Measurements from ENCODE around the gene NEO1.

Gene NEO1

GRCh38 chr15:73075160-73075859 is 23.0 kb downstream of the NEO1 start:
- in situ Hi-C loops (cut with MboI; ENCODE audit: low sequenced_read_pairs) = no loop called here

DNA sequence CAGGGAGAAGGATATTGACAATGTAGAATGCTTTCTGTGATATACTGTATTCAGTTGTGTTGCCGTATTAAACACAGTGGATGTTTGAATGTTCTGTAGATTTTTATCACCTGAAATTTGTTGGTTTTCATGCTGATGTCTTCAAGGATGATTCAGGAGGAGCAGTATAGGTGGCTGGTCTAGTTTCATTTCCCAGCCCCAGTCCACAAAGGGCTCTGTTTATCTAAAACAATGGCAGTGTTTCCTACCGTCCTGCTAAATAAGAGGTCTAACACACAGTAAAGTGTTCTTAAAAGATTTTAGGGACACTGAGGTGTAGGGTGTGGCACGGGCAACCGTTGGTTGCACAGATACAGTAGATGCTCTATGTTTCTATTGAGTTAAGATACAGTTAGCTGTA is 26.0 kb downstream of the NEO1 start:
- in situ Hi-C loops (cut with MboI; ENCODE audit: low sequenced_read_pairs) = no loop called here

DNA sequence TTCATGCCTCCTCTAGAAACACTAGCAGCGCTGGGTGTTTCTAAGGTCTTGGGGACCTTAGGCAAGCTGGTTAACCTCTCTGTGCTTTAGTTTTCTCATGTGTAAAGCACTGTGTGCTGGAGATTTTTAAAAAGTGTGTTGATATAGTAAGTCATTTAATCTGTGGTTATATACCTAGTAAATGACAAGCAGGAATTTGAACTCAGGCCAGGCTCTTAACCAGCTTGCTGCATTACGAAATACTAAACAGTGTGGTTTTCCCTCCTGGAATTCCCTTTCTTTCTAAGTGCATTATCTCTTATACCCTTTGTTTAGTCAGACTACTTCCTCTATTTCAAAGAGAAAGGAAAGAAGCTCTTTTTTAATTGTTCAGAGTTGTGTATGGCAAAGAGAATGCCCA is 26.5 kb downstream of the NEO1 start:
- in situ Hi-C loops (cut with MboI; ENCODE audit: low sequenced_read_pairs) = no loop called here

DNA sequence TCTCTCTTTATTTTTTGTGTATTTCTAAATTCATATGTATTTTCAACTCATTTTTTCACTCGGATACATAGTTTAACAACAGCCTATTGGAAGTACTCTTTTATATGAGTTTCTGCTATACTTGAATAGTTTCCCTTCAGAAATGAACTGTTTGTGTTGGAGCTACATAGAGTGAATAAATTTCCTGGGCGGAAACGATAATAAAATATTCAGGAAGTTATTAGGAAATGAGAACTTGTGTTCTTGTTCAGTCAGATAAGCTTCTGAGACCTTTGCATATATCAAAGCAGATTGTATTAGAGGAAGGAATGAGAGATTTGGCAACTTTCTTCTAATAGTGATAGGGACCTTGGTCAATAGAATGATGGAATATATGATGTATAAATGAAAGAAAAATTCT is 27.3 kb downstream of the NEO1 start:
- in situ Hi-C loops (cut with MboI; ENCODE audit: low sequenced_read_pairs) = no loop called here

DNA sequence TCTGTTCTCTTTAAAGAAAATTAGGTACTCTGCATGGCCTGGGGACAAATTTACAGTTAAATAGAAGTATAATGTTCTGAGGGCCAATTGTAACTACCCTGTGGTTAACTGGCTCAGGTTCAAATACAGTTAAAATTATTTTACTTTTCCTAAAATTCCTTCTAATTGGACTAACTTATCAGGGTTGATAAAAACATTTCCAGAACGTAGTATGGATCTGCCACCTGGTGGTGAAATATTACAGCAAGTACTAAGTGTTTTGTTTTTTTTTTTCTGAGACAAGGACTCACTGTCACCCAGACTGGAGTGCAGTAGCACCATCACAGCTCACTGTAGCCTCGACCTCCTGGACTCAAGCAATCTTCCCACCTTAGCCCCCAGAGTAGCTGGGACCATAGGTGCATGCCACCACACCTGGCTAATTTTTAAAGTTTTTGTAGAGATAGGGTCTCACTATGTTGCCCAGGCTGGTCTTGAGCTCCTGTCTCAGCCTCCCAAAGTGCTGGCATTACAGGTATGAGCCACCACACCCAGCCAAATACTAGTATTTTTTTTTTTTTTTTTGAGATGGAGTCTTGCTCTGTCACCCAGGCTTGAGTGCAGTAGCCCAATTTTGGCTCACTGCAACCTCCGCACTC is 29.2 kb downstream of the NEO1 start:
- in situ Hi-C loops (cut with MboI; ENCODE audit: low sequenced_read_pairs) = no loop called here

DNA sequence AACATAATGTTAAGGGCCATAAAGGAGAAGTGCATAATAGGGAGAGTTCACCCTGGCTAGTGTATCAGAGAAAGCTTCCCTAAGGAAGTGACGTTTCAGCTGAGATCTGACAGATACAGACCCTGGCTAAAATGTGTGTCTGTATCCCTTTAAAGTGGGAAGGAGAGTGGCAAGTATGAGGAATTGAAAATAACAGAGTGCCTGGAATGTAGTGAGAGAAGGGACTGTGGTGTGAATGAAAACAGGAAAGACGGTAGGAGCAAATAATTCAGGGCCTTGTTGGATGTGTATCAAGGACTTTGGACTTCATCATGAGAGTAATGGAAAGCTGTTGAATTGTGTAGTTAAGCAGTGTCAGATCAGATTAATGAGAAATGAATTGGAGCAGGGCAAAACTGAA is 30.5 kb downstream of the NEO1 start:
- in situ Hi-C loops (cut with MboI; ENCODE audit: low sequenced_read_pairs) = no loop called here

GRCh38 chr15:73087098-73087497 is 34.8 kb downstream of the NEO1 start:
- in situ Hi-C loops (cut with MboI; ENCODE audit: low sequenced_read_pairs) = no loop called here

GRCh38 chr15:73105064-73105463 is 52.8 kb downstream of the NEO1 start:
- in situ Hi-C loops (cut with MboI; ENCODE audit: low sequenced_read_pairs) = no loop called here

DNA sequence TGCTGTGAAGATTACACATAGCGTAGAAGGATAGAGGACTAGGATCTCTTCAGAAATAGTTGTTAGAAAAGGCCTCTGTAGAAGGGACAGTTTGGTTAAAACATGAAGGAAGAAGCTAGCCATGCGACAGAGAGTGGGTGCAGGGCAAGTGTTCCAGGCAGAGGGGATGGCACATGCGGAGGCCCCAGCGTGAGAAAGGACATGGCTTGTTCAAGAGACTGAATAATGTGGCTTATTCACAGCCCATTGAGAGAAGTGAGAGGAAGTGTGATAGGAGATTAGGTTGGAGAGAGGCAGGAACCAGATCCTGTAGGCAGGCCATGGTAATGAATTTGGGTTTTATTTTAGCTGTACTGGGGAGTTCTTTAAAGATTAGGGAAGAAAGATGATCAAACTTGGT is 56.4 kb downstream of the NEO1 start:
- in situ Hi-C loops (cut with MboI; ENCODE audit: low sequenced_read_pairs) = no loop called here

DNA sequence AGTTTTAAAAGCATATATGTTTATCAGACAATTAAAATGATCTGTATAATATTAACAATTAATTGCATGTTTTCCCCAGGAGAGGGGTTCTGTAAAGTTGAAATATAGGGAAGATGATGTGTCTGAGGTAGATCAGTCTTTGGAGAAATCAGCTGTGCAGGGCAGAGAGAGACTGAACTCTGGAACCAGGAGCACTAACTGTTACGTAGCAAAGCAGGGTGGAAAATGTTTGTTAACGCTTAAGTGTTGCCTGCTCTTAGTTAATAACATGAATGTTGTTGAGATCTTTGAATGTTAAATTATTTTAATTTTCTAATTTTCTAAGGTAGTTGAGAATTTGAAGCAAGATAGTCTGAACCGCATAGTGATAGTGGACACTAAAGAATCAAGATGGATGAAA is 57.5 kb downstream of the NEO1 start:
- in situ Hi-C loops (cut with MboI; ENCODE audit: low sequenced_read_pairs) = no loop called here

DNA sequence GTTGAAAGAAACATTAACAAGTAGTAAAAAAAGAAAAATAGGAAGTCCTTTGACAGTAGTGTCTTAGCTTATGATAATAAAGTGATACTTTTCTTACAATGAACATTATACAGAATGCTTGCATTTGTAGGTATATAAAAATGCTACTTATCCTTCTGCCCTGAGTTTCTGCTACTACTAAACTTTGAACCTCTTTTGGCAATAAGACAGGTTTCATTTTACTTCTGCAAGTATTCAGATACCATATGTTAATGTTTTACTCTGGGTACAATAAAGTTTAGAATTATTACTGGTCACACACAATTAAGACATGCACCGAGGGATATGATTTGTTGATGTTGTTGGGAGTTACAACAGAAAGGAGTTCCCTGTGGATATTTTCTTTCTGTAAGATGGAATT is 57.9 kb downstream of the NEO1 start:
- in situ Hi-C loops (cut with MboI; ENCODE audit: low sequenced_read_pairs) = no loop called here

- in situ Hi-C loops (cut with MboI; ENCODE audit: low sequenced_read_pairs) = no loop called here
These were observed 61.8 kb downstream of the NEO1 start for GRCh38 chr15:73114064-73114463.

- in situ Hi-C loops (cut with MboI; ENCODE audit: low sequenced_read_pairs) = no loop called here
These were observed 63.9 kb downstream of the NEO1 start for GRCh38 chr15:73116164-73116563.

DNA sequence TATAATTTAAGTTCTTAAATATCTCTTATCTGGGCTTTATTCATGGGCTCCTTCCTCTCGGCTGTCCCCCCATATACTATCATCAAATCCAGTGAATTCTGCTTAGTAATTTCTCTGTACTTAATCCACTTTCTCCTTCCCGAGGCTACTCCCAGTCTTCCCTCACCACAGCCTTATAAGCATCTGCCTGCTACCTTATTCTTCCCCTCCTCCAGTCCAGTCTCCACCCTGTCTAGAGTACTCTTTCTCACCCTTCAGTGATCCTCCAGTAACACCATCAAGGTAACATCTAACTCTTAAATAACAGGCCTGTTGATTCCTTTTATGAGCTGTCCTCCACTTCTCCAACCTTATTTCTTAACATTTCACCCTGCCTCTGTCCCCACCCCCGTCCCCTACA is 65.8 kb downstream of the NEO1 start:
- in situ Hi-C loops (cut with MboI; ENCODE audit: low sequenced_read_pairs) = no loop called here

DNA sequence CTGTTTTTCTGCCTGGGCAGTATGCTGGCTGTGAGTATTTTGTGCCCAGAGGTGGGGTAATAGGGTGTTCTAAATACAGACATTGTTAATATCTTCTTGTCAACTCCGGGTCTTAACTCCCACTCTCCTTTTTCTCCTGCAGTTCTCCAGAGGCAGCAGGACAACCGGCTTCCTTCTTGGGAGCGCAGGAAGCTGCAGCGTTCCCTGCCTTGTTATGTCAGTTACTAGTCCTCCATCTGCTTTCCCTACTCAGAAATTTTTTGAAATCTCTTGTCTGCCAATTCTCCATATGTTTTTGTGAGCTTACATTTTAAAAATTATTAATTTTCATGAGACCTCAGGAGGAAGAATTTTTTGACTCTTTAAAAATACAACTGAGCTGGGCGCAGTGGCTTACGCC is 67.2 kb downstream of the NEO1 start:
- in situ Hi-C loops (cut with MboI; ENCODE audit: low sequenced_read_pairs) = no loop called here

DNA sequence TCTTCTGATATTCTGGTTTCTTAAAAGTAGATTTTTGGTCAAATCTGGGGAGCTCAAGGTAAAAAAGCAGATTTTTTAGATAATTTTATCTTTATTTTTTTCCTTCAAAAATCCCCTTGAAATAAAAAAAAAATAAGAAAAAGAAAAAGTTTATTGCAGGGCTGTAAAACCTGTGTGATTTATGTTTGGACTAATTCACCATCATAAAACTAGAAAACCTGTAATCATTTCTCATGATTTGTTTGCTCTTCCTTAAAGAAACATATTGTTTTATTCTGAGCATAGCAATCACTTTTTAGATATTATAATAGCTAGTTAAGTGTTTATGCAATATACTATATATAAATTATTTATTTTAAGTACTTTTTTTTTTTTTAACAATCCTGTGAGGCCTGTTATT is 68.0 kb downstream of the NEO1 start:
- in situ Hi-C loops (cut with MboI; ENCODE audit: low sequenced_read_pairs) = no loop called here

GRCh38 chr15:73125219-73125618 is 73.0 kb downstream of the NEO1 start:
- in situ Hi-C loops (cut with MboI; ENCODE audit: low sequenced_read_pairs) = no loop called here

DNA sequence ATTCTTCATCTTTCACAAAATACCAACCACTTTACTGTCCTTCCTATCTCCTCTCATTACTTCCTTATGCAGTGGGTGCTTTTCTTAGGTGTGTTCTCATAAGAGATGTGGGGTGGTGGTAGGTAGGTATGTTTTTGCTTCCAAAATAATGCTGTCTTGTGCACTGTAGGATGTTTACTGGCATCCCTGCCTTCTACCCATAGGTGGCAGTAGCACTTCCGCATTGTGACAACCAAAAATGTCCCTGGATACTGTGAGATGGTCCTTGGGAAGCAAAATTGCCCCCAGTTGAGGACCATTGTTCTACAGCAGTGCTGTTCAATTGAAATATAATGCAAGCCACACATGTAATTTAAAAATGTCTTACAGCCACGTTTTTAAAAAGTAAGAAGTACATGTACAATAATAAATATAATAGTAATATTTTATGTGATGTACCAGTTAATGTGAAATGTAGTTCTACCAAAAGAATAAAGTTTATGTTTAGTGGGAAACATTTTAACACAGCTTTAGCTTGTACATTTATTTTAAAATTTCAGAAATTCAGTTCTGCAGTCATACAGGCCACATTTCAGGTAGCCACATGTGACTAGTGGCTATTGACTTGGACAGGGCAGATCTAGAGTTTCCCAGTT is 75.2 kb downstream of the NEO1 start:
- in situ Hi-C loops (cut with MboI; ENCODE audit: low sequenced_read_pairs) = no loop called here

- in situ Hi-C loops (cut with MboI; ENCODE audit: low sequenced_read_pairs) = no loop called here
These were observed 78.6 kb downstream of the NEO1 start for GRCh38 chr15:73130830-73131229.

DNA sequence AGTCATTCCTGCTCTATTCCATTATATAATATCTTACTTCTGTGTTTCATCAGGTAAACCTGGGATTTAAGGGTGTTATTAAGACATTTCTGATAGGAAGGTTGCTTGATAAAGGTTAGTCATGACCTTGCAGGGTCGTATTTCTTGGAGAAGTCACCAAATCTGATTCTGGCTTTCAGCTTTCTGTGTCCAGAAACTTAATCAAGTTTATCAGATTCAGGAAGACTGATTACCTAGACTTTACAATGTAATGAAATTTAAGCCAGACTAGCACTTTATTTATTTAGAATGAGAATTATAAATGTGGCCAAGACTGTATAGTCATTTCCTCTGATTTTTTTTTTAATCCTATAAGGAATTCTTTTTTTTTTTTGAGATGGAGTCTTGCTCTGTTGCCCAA is 81.9 kb downstream of the NEO1 start:
- in situ Hi-C loops (cut with MboI; ENCODE audit: low sequenced_read_pairs) = no loop called here

GRCh38 chr15:73139041-73139743 is 86.9 kb downstream of the NEO1 start:
- in situ Hi-C loops (cut with MboI; ENCODE audit: low sequenced_read_pairs) = no loop called here
